C1 segment of cervical spinal cord (tissue), 14 donors: Measurements from ENCODE around the gene NPHP3.
A peak's percentile ranks its signal among the peaks of the same experiment; 100 is the strongest.

ENCODE experiments used
- DNase-seq, 14 donors: peaks; one replicate each; lab custom pipeline; 2025; lab: John Stamatoyannopoulos, UW

NPHP3 gene

DNA sequence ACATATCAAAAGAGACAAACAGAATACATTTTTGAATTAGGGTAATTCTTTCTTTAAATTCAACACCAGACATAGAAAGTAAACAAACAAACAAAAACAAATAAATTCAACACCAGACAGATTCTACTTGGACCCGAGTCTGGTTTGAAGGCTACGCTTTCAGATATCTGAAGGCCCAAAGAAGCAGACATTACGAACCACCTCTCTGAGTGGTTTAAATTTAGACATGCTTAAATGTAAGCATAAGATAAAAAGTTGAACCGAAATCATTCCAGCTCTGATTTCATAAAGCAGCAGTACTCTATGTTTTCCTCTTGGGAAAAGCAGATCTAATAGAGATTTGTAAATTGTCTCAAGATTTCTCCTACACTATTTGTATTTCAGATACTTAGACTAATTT is 32.2 kb downstream of the NPHP3 start:
- DNase-seq: no peak

DNA sequence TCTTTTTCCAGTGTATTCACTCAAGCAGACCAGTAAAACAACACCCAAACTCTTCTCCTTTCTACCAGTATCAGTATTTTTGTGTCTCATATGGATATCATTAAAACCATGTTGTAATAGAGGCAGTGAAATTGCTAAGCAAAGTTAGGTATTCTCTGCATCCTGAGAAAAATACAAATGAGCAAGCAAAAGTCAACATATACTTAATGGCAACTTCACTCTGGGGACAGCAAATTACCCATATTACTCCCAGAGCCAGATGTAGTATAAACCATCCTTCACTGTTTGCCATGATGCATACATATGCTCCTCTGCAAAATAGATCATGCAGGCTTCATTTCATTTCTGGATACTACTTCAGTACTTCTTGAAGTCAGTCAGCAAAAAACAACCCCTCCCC is 40.0 kb downstream of the NPHP3 start:
- DNase-seq: no peak

- no peak for DNase-seq
These were observed 40.8 kb downstream of the NPHP3 start for GRCh38 chr3:132681421-132681820.

DNA sequence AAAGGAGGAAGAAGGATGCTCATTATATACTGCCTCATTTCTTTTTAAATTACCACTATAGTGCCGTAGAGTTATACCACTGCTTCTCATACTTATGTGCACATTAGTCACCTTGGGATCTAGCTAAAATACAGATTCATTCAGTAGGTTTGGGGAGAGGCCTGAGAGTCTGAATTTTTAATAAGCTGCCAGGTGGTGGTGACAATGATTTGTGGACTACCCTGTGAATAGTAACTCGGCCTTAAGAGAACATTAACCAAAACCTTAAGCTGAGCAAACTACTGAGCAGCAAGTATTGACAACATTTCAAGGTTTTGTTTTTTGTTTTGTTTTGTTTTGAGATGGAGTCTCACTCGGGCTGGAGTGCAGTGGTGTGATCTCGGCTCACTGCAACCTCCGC is 42.3 kb downstream of the NPHP3 start:
- DNase-seq: no peak

DNA sequence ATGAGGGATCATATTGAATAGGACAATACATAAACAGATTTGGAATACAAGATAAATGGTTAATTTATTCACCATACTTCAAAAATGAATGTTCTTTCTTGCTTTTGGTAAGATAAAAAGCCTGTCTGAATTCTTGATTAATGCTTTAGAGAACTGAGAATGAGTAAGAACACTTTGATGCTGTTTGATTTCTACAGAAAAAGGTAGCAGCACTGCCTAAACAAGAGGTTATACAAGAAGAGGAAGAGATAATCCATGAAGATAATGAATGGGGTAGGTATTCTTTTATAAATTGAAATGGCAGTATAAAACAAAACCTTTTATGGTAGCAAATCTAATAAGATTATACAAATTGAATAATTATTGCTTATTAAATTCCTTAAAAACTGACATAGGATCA is 46.8 kb downstream of the NPHP3 start:
- no peak for DNase-seq

DNA sequence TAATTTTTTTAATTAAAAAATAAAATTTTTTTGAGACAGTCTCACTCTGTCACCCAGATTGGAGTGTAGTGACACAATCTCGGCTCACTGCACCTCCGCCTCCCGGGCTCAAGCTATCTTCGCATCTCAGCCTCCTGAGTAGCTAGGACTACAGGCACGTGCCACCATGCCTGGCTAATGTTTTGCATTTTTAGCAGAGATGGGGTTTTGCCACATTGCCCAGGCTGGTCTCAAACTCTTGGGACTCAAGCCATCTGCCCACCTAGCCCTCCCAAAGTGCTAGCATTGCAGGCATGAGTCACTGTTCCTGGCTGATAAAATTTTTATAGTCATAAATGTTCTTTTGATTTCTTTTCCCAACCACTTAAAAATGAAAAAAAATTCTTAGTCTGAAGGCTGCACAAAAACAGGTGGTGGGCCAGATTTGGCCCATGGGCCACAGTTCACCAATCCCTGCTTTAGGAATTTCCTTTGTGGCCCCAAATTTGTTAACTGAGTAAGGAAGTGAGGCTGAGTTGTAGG is 52.9 kb downstream of the NPHP3 start:
- no peak for DNase-seq

- no peak for DNase-seq
These were observed 56.9 kb downstream of the NPHP3 start for GRCh38 chr3:132665230-132665745.

- no peak for DNase-seq
These were observed 60.0 kb downstream of the NPHP3 start for GRCh38 chr3:132662212-132662611.

DNA sequence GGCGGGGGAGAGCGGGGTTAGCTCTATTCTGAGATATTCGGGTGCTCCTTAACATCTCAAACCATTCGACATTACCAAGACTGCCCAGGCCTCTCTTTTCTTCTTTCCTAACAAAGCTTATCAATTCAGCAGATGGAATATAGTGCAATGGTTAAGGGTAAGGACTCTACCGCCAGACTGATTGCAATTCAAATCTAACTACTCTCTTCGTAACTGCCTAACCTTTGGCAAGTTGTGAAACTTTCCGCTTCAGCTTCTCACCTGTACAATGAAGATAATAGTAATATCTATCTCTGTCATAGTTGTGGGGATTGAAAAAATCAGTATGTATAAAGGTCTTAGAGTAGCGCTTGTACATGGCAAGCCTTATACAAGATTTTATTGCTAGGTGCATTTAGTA is 61.1 kb downstream of the NPHP3 start:
- no peak for DNase-seq

GRCh38 chr3:132660811-132661070 is 61.5 kb downstream of the NPHP3 start:
- peak in 1 of 14 donors; percentile 53 for DNase-seq

GRCh38 chr3:132660052-132660810 is 62.0 kb downstream of the NPHP3 start, which contains the start of gene UBA5:
TSS of gene UBA5 (plus strand) at chr3:132660329. CDS start at chr3:132660538, 209 bp downstream.
- peak in 13 of 14 donors; percentile 24 to 86 (median 79) for DNase-seq

GRCh38 chr3:132659365-132660051 is 62.7 kb downstream of the NPHP3 start, which contains the start of gene ACAD11:
TSS of gene ACAD11 (minus strand) at chr3:132659809. CDS start at chr3:132659751, 58 bp downstream.
- peak in 13 of 14 donors; percentile 22 to 86 (median 79) for DNase-seq

- DNase-seq: peak in 2 of 14 donors; percentile 23 to 38
These were observed 63.2 kb downstream of the NPHP3 start for GRCh38 chr3:132659000-132659364.

DNA sequence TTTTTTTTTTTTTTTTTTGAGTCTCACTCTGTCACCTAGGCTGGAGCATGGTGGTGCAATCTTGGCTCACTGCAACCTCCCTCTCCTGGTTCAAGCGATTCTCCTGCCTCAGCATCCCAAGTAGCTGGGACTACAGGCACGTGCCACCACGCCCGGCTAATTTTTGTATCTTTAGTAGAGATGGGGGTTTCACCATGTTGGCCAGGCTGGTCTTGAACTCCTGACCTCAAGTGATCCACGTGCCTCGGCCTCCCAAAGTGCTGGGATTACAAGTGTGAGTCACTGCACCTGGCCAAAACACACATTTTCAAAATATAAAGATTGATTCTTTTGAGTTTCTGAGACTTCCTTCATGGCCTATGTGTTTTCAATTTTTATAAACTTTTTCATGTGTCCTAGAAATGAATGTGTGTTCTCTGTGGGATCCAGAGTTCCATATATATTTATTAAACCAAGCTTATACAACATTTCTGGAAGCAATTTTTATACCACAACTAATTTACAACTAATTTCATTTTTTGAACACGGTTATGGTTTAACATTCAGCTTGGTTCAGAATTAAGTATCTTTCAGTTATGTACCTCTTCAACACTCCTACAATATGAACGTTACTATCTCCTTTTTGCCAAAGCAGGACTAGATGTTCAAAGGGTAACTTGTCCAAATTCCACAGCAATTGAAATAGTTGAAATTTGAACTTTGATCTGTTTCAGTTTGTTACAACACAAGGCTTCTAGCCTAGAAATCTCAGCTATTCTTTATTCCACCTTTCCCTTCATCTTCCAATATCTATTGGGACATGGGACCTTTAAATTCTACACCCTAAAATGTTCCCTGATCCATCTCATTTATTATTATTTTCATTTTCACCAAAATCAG is 64.1 kb downstream of the NPHP3 start:
- no peak for DNase-seq

GRCh38 chr3:132655471-132655870 is 66.7 kb downstream of the NPHP3 start:
- no peak for DNase-seq

DNA sequence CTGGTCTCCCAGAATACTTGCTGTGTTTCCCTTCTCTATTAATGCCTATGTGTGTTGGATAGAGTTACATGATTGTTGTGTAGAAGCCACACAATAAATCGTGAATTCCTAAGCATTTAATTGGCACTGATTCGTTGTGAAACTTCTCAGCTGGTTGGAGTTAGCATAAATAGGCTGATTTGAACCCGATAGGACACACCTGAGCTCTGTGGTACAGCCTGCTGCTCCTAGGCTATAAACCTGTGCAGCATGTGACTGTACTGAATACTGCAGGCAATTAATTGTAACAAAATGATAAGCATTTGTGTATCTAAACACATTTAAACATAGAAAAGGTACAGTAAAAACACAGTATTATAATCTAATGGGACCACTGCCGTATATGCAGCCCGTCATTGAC is 67.5 kb downstream of the NPHP3 start:
- no peak for DNase-seq

DNA sequence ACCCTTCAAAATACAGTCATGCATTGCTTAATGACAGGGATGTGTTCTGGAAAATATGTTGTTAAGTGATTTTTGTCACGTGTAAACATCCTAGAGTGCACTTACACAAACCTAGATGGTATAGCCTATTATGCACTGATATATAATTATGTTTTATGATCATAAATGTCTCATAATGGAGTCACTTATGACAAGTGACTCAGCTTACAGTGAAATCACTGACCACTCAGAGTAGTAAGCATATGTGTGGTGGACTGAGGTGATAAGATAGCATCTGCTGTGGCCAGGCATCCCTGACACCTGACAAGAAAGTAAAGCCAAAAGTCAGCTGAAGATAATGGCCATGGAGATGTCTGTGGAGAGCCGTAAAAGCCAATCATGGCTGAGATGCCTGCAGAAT is 68.0 kb downstream of the NPHP3 start:
- no peak for DNase-seq

DNA sequence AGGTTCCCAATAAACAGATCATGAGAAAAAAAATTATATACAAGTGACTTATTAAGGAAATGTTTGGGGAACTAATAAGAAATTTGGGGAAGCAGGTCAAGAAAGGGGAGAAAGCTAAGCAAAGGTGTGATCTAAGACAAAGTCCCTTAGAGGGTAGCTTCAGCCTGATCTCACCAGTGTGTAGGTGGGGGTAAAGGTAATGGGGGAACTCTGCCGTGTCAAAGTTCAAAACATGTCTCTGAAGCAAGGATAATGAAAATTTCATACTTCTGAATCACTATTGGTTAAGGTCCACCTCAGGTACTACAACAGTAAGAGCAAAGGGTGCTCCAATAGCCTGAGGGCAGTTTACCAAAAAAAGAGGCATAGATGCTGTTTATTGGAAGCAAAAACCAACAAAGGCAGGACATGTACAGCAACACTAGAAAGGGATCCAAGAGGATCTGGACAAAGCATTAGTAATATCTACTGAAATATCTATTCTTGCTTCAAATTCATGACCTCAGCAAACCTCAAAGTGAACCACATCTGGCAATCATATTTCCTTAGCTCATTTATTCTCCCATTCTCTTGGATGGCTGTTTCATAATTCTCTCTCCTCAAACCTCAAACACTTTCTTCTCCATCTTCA is 69.5 kb downstream of the NPHP3 start:
- no peak for DNase-seq

GRCh38 chr3:132650153-132650552 is 72.1 kb downstream of the NPHP3 start:
- DNase-seq: no peak

DNA sequence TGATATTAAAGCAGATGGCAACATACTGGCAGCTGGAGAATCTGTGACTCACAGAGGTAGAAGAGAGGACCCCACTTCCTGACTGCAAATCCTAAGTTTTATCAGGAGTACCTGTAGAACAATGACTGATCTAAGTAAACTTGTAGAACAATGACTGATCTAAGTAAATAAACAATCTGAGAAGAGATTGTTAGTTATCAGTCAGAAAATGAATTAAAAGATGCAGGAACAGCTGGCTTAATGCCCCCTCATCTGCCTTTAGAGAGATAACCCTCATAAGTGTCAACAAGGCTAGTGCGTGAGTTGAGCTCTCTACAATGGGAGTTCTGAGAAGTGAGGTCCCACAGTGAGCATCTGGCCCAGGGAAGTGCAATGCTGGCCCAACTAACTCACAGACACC is 77.2 kb downstream of the NPHP3 start:
- no peak for DNase-seq

- no peak for DNase-seq
These were observed 78.8 kb downstream of the NPHP3 start for GRCh38 chr3:132643366-132643765.

DNA sequence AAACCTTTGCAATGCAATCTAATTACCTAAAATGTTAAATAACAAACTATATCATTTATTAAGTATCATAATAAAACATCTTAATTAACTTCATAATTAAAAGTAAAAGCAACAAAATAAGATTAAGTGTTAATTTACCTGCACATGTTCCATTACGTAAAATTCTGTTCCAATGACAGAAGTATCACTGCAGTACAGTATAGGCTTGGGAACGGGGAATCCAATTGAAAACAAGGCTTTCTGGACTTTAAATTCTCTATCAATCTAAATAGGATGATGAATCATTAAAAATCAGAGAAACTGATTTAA is 79.7 kb downstream of the NPHP3 start:
- DNase-seq: no peak
